Neural cell (in vitro differentiated cells): Measurements from ENCODE around the gene DYNC1I2.

Source experiments
- EP300 ChIP-seq: fragments of 450-650 bp; conservative IDR thresholded peaks from 2 replicates; pipeline ENCODE4 v1.6.1; 2014; ENCODE audit warnings: antibody characterized with exemption, mild to moderate bottlenecking, moderate library complexity; ENCODE audit not compliant: poor library complexity, severe bottlenecking
- TF ChIP-seq, protein P1 (sequence below): fragments of 450-650 bp; IDR thresholded peaks from 2 replicates; pipeline ENCODE4 v1.5.1; 2014; ENCODE audit warnings: antibody characterized with exemption, mild to moderate bottlenecking, moderate library complexity; ENCODE audit not compliant: poor library complexity, severe bottlenecking

DNA sequence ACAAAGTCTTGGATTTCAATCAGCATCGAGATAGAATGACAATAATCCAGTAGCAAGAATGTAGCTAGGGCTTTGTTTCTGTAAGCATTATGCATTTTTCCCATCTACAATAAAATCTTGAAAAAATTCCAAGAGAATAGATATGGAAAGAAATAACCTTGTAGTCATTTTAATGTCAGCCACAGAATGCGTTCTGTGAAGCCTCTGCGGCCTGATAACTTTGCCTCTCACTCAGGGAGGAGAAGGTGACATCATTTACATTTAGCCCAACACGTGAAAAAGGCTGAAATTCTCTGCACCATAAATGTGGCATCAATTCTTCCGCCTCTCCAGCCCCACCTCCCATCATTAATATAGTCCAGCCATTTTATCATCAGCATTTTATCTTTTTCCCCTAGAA, 19.1 kb upstream of the DYNC1I2 start:
- TF ChIP-seq, protein P1, sequence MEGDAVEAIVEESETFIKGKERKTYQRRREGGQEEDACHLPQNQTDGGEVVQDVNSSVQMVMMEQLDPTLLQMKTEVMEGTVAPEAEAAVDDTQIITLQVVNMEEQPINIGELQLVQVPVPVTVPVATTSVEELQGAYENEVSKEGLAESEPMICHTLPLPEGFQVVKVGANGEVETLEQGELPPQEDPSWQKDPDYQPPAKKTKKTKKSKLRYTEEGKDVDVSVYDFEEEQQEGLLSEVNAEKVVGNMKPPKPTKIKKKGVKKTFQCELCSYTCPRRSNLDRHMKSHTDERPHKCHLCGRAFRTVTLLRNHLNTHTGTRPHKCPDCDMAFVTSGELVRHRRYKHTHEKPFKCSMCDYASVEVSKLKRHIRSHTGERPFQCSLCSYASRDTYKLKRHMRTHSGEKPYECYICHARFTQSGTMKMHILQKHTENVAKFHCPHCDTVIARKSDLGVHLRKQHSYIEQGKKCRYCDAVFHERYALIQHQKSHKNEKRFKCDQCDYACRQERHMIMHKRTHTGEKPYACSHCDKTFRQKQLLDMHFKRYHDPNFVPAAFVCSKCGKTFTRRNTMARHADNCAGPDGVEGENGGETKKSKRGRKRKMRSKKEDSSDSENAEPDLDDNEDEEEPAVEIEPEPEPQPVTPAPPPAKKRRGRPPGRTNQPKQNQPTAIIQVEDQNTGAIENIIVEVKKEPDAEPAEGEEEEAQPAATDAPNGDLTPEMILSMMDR: no peak
- TF ChIP-seq EP300: no peak
